ENCODE measurements around the gene PRR33.

Gene PRR33

DNA sequence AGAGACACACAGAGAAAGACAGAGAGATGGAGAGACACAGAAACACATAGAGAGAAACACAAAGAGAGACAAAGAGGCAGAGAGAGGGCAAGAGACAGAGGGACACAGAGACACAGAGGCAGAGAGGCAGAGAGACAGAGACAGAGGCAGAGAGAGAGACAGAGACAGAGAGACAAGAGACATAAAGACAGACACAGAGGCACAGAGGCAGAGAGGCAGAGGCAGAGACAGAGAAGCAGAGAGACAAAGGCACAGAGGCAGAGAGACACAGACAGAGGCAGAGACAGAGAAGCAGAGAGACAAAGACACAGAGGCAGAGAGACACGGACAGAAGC is 46.6 kb downstream of the PRR33 start:
- Histone ChIP-seq H3K9me3 (ENCODE audit: control insufficient read depth, low read length) (no peaks in the 10 kb centered on the region), H3K27me3 (replicated peaks; ENCODE audit: control insufficient read depth, insufficient read depth, low read length) (peaks cover 2% of the 10 kb centered on the region), H3K4me1 (ENCODE audit: control insufficient read depth, insufficient read depth, low read length) (peaks cover 15% of the 10 kb centered on the region), H3K36me3 (ENCODE audit: control insufficient read depth, insufficient read depth, low read length, severe bottlenecking) (no peaks in the 10 kb centered on the region), H3K9ac (ENCODE audit: low read length) (peak overlapping the region; percentile 62), H3K4me3 (ENCODE audit: low read length) (peak overlapping the region; percentile 35)
- DNase-seq (ENCODE audit: low read depth), result no peak

DNA sequence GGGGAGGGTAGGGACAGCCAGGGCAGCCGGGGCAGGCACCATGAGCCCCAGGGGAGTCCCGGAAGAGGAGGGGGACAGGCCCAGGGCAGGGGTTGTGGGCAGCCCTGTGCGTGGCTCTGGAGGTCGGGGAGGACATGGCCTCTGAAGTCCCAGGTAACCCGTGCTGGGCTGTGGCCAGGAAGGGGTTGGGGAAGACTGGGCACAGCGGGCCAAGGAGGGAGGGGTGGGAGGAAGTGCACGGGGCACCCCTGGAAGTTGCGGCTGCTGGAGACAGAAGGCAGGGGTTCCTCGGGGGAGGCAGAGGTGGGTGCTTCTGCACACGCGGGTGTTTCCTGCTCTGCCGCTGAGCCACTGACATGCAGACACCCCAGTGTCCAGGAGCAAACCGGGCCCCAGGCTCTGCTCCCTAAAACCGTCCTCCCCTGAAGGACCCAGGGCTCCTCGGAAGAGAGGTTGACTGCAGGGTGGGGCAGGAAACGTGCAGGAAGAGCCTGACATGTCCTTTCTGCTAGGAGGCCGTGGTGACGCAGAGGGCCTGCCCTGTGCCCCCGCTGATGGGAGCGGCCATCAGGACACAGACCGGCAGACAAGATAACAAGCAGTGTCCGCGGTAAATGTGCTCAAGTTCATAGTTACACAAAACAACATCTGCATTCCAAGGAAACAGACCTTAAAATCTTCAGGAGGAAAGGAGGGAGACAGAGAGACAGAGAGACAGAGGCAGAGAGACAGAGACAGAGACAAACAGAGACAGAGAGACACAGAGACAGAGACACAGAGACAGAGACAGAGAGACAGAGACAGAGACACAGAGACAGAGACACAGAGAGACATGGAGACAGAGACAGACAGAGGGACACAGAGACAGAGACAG is 47.2 kb downstream of the PRR33 start:
- peaks cover 15% of the 10 kb centered on the region for H3K4me1 ChIP-seq (ENCODE audit: control insufficient read depth, insufficient read depth, low read length)
- no peaks in the 10 kb centered on the region for H3K9me3 ChIP-seq (ENCODE audit: control insufficient read depth, low read length)
- peaks cover 2% of the 10 kb centered on the region for H3K27me3 ChIP-seq (replicated peaks; ENCODE audit: control insufficient read depth, insufficient read depth, low read length)
- H3K4me3 ChIP-seq (ENCODE audit: low read length), result peak overlapping the region; percentile 35
- no peaks in the 10 kb centered on the region for H3K36me3 ChIP-seq (ENCODE audit: control insufficient read depth, insufficient read depth, low read length, severe bottlenecking)
- H3K9ac ChIP-seq (ENCODE audit: low read length), result peak overlapping the region; percentile 62
- DNase-seq (ENCODE audit: low read depth), result no peak

- Histone ChIP-seq H3K4me3 (ENCODE audit: low read length) (no peak overlapping the region), H3K4me1 (ENCODE audit: control insufficient read depth, insufficient read depth, low read length) (peaks cover 15% of the 10 kb centered on the region), H3K36me3 (ENCODE audit: control insufficient read depth, insufficient read depth, low read length, severe bottlenecking) (no peaks in the 10 kb centered on the region), H3K9me3 (ENCODE audit: control insufficient read depth, low read length) (no peaks in the 10 kb centered on the region), H3K27me3 (replicated peaks; ENCODE audit: control insufficient read depth, insufficient read depth, low read length) (peaks cover 2% of the 10 kb centered on the region), H3K9ac (ENCODE audit: low read length) (no peak overlapping the region)
- no peak for DNase-seq (ENCODE audit: low read depth)
These were observed 47.9 kb downstream of the PRR33 start for GRCh38 chr11:1843796-1844195.

- Histone ChIP-seq H3K4me3 (ENCODE audit: low read length) (no peak overlapping the region), H3K4me1 (ENCODE audit: control insufficient read depth, insufficient read depth, low read length) (peaks cover 15% of the 10 kb centered on the region), H3K9ac (ENCODE audit: low read length) (no peak overlapping the region), H3K27me3 (replicated peaks; ENCODE audit: control insufficient read depth, insufficient read depth, low read length) (peaks cover 2% of the 10 kb centered on the region), H3K36me3 (ENCODE audit: control insufficient read depth, insufficient read depth, low read length, severe bottlenecking) (no peaks in the 10 kb centered on the region), H3K9me3 (ENCODE audit: control insufficient read depth, low read length) (no peaks in the 10 kb centered on the region)
- no peak for DNase-seq (ENCODE audit: low read depth)
These were observed 48.6 kb downstream of the PRR33 start for GRCh38 chr11:1843098-1843473.

GRCh38 chr11:1842149-1843097 is 49.3 kb downstream of the PRR33 start:
- Histone ChIP-seq H3K4me3 (ENCODE audit: low read length) (no peak overlapping the region), H3K9me3 (ENCODE audit: control insufficient read depth, low read length) (no peaks in the 10 kb centered on the region), H3K4me1 (ENCODE audit: control insufficient read depth, insufficient read depth, low read length) (peaks cover 15% of the 10 kb centered on the region), H3K36me3 (ENCODE audit: control insufficient read depth, insufficient read depth, low read length, severe bottlenecking) (no peaks in the 10 kb centered on the region), H3K27me3 (replicated peaks; ENCODE audit: control insufficient read depth, insufficient read depth, low read length) (peaks cover 2% of the 10 kb centered on the region), H3K9ac (ENCODE audit: low read length) (no peak overlapping the region)
- DNase-seq (ENCODE audit: low read depth), result no peak

DNA sequence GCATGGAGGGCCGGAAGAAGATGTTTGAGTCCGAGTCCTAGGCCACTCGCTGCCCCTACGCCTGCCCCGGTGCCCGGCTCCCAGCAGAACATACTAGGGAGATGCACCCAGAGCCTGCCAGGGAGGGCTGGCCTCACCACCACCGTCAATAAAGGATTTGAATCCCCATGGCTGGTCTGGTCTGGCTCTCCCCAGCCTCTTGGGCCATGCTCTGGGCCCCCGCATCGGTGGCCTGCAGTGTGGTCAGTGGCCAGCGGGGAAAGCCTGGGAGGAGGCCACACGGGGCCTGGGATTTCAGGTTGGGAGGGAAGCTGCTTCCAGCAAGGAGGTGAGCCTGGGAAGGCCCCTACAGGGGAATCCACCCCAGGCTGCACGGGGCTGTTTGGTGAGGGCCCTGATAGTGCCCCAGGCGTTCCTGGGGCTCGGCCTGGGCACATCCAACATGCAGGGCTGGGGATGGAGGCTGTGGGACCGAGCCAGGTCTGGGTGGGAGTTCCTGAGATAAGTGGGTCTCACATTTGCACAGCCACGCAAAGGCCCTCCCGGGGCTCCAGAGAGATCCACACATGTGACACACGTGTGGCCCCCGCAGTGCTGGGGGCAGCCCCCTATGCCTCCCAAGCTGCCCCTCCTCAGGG is 50.1 kb downstream of the PRR33 start:
- no peak overlapping the region for H3K4me3 ChIP-seq (ENCODE audit: low read length)
- H3K4me1 ChIP-seq (ENCODE audit: control insufficient read depth, insufficient read depth, low read length), result peaks cover 15% of the 10 kb centered on the region
- H3K9ac ChIP-seq (ENCODE audit: low read length), result no peak overlapping the region
- peaks cover 2% of the 10 kb centered on the region for H3K27me3 ChIP-seq (replicated peaks; ENCODE audit: control insufficient read depth, insufficient read depth, low read length)
- no peak for DNase-seq (ENCODE audit: low read depth)
- no peaks in the 10 kb centered on the region for H3K9me3 ChIP-seq (ENCODE audit: control insufficient read depth, low read length)
- no peaks in the 10 kb centered on the region for H3K36me3 ChIP-seq (ENCODE audit: control insufficient read depth, insufficient read depth, low read length, severe bottlenecking)

GRCh38 chr11:1840780-1841480 is 50.8 kb downstream of the PRR33 start:
- Histone ChIP-seq H3K4me3 (ENCODE audit: low read length) (no peak overlapping the region), H3K9ac (ENCODE audit: low read length) (no peak overlapping the region), H3K36me3 (ENCODE audit: control insufficient read depth, insufficient read depth, low read length, severe bottlenecking) (no peaks in the 10 kb centered on the region), H3K27me3 (replicated peaks; ENCODE audit: control insufficient read depth, insufficient read depth, low read length) (peaks cover 2% of the 10 kb centered on the region), H3K4me1 (ENCODE audit: control insufficient read depth, insufficient read depth, low read length) (peaks cover 15% of the 10 kb centered on the region), H3K9me3 (ENCODE audit: control insufficient read depth, low read length) (no peaks in the 10 kb centered on the region)
- no peak for DNase-seq (ENCODE audit: low read depth)

DNA sequence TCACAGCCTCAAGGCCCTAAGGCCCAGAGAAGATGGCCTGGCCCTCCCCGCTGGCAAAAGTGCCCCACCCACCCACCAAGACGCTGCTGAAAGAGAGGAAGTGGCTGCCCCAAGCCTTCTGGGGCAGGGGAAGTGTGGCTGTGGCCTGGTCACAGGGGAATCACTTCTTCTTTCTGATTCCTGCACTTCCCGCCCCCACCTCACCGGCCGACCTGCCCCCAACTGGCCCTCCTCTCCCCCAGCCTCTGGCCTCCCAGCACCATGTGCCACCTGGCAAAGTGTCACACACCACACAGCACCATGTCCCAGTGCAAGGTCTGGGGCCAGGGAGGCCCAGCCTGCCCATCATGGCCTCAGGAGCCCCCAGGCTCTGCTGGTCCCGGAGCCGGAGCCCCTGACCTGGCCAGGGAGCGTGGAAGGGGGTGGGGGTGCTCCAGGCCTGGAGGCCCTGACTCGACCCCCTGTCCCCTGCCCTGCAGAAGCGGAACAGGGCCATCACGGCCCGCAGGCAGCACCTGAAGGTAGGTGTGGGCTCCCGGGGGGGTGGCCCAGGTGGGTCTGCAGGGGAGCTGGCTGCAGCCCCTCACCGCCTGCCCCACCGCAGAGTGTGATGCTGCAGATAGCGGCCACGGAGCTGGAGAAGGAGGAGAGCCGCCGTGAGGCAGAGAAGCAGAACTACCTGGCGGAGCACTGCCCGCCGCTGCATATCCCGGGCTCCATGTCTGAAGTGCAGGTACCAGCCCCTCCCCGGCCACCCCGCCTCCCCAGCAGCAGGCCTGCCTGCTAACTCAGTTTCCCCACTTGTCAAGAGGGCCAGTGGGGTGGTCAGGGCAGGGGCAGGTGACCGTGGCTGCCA is 51.5 kb downstream of the PRR33 start:
- no peaks in the 10 kb centered on the region for H3K9me3 ChIP-seq (ENCODE audit: control insufficient read depth, low read length)
- no peak overlapping the region for H3K4me3 ChIP-seq (ENCODE audit: low read length)
- no peaks in the 10 kb centered on the region for H3K36me3 ChIP-seq (ENCODE audit: control insufficient read depth, insufficient read depth, low read length, severe bottlenecking)
- no peak for DNase-seq (ENCODE audit: low read depth)
- H3K9ac ChIP-seq (ENCODE audit: low read length), result no peak overlapping the region
- peaks cover 11% of the 10 kb centered on the region for H3K4me1 ChIP-seq (ENCODE audit: control insufficient read depth, insufficient read depth, low read length)
- H3K27me3 ChIP-seq (replicated peaks; ENCODE audit: control insufficient read depth, insufficient read depth, low read length), result peaks cover 2% of the 10 kb centered on the region

GRCh38 chr11:1839204-1839923 is 52.3 kb downstream of the PRR33 start:
- H3K4me1 ChIP-seq (ENCODE audit: control insufficient read depth, insufficient read depth, low read length), result peaks cover 3% of the 10 kb centered on the region
- H3K27me3 ChIP-seq (replicated peaks; ENCODE audit: control insufficient read depth, insufficient read depth, low read length), result peaks cover 7% of the 10 kb centered on the region
- no peak for DNase-seq (ENCODE audit: low read depth)

More at GRCh38 chr11:1839204-1839923, 52.3 kb downstream of the PRR33 start:
- H3K36me3 ChIP-seq (ENCODE audit: control insufficient read depth, insufficient read depth, low read length, severe bottlenecking), result no peaks in the 10 kb centered on the region
- no peaks in the 10 kb centered on the region for H3K9me3 ChIP-seq (ENCODE audit: control insufficient read depth, low read length)
- no peak overlapping the region for H3K9ac ChIP-seq (ENCODE audit: low read length)
- no peak overlapping the region for H3K4me3 ChIP-seq (ENCODE audit: low read length)
